Breast epithelium (tissue), 3 donors: Measurements from ENCODE around the gene ZW10.

ENCODE experiments used
- CTCF ChIP-seq, 3 donors: fragments of 450-650 bp; IDR thresholded peaks; one replicate each; pipeline ENCODE4 v1.5.1; 2016 to 2017; ENCODE audit warnings: antibody characterized with exemption in 3 of 3, mild to moderate bottlenecking in 3 of 3, moderate library complexity in 3 of 3
- POLR2A ChIP-seq: fragments of 450-650 bp; IDR thresholded peaks from one replicate; pipeline ENCODE4 v1.6.1; 2016; ENCODE audit warnings: antibody characterized with exemption, mild to moderate bottlenecking, moderate library complexity
- POLR2AphosphoS5 ChIP-seq, 3 donors: sonication (generic); formaldehyde crosslinking; IDR thresholded peaks; one replicate each; pipeline ENCODE4 v1.6.1; 2017; ENCODE audit warnings: antibody characterized with exemption in 3 of 3

- TF ChIP-seq CTCF (IDR thresholded peaks at IDR 0.05) (no peak), POLR2A (no peak), POLR2AphosphoS5 (IDR thresholded peaks at IDR 0.05) (no peak)
Observed at GRCh38 chr11:113722934-113723333, 50.6 kb downstream of the ZW10 start.
